NCI-H524 treated with DMSO at 0.1 percent for 48 hours (cell line): ENCODE measurements around the gene FNDC3B.

Source experiments
- DNase-seq: peaks from one replicate; lab custom pipeline; 2025; lab: John Stamatoyannopoulos, UW

FNDC3B gene

GRCh38 chr3:172289583-172289982 lies 250.2 kb downstream of the FNDC3B start:
- no peak for DNase-seq

GRCh38 chr3:172290457-172290856 lies 251.1 kb downstream of the FNDC3B start:
- DNase-seq, result no peak

GRCh38 chr3:172291650-172292049 lies 252.3 kb downstream of the FNDC3B start:
- DNase-seq, result no peak

- no peak for DNase-seq
These were observed 253.0 kb downstream of the FNDC3B start for GRCh38 chr3:172292422-172292821.

- DNase-seq, result no peak
These were observed 253.7 kb downstream of the FNDC3B start for GRCh38 chr3:172293093-172293492.

- no peak for DNase-seq
These were observed 254.9 kb downstream of the FNDC3B start for GRCh38 chr3:172294223-172294806.

- no peak for DNase-seq
These were observed 257.0 kb downstream of the FNDC3B start for GRCh38 chr3:172296248-172296974.

- DNase-seq, result no peak
These were observed 257.6 kb downstream of the FNDC3B start for GRCh38 chr3:172296975-172297332.

- no peak for DNase-seq
These were observed 258.9 kb downstream of the FNDC3B start for GRCh38 chr3:172298247-172298646.

GRCh38 chr3:172300187-172300586 lies 260.8 kb downstream of the FNDC3B start:
- no peak for DNase-seq

GRCh38 chr3:172300862-172301261 lies 261.5 kb downstream of the FNDC3B start:
- DNase-seq, result no peak

GRCh38 chr3:172302203-172302602 lies 262.8 kb downstream of the FNDC3B start:
- DNase-seq, result no peak

GRCh38 chr3:172303181-172303580 lies 263.8 kb downstream of the FNDC3B start:
- DNase-seq, result no peak

GRCh38 chr3:172303941-172304558 lies 264.7 kb downstream of the FNDC3B start:
- DNase-seq, result no peak

GRCh38 chr3:172305552-172305951 lies 266.2 kb downstream of the FNDC3B start:
- no peak for DNase-seq

GRCh38 chr3:172305974-172306373 lies 266.6 kb downstream of the FNDC3B start:
- DNase-seq, result no peak

GRCh38 chr3:172307141-172307560 lies 267.8 kb downstream of the FNDC3B start:
- no peak for DNase-seq

- no peak for DNase-seq
These were observed 269.7 kb downstream of the FNDC3B start for GRCh38 chr3:172309059-172309458.

- DNase-seq, result no peak
These were observed 270.5 kb downstream of the FNDC3B start for GRCh38 chr3:172309741-172310427.

GRCh38 chr3:172310428-172310760 lies 271.0 kb downstream of the FNDC3B start:
- DNase-seq, result no peak

- no peak for DNase-seq
These were observed 271.8 kb downstream of the FNDC3B start for GRCh38 chr3:172311217-172311616.

- DNase-seq, result no peak
These were observed 272.6 kb downstream of the FNDC3B start for GRCh38 chr3:172312001-172312400.

- no peak for DNase-seq
These were observed 273.3 kb downstream of the FNDC3B start for GRCh38 chr3:172312711-172313110.
